ENCODE data around the gene LPAR1.

The LPAR1 gene

DNA sequence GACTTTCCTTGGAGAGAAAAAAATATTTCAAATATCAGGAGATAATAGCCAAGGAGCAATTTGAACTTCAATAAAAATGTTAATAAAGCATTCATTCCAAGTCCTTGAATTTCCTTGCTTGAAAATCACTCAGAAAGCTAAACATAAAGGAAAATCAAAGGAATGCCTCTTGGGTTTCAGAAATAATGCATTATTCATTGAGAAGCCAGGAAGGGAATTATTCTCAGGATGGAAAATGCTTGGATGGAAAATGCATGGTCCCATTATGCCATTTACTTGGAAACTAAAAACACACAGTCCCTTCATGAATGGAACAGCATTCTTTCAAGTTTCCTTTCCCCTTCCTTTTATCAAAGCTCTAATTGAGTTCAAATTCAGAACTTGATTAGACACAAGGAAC, 160.9 kb downstream of the LPAR1 start:
- TF ChIP-seq ZC3H10 (CRISPR knock-in tag; IDR thresholded peaks at IDR 0.05) (no peak), CSDC2 (CRISPR knock-in tag; IDR thresholded peaks at IDR 0.05) (no peak), ZFP30 (CRISPR knock-in tag; IDR thresholded peaks at IDR 0.05) (no peak), ARNTL (CRISPR knock-in tag; IDR thresholded peaks at IDR 0.05; ENCODE audit: borderline replicate concordance, low read depth) (no peak), ZNF565 (CRISPR knock-in tag; conservative IDR thresholded peaks at IDR 0.05; ENCODE audit: low read depth) (no peak), ISL1 (CRISPR knock-in tag; IDR thresholded peaks at IDR 0.05) (no peak), OSR1 (CRISPR knock-in tag; IDR thresholded peaks at IDR 0.05) (no peak)
- TF ChIP-seq, protein P1, sequence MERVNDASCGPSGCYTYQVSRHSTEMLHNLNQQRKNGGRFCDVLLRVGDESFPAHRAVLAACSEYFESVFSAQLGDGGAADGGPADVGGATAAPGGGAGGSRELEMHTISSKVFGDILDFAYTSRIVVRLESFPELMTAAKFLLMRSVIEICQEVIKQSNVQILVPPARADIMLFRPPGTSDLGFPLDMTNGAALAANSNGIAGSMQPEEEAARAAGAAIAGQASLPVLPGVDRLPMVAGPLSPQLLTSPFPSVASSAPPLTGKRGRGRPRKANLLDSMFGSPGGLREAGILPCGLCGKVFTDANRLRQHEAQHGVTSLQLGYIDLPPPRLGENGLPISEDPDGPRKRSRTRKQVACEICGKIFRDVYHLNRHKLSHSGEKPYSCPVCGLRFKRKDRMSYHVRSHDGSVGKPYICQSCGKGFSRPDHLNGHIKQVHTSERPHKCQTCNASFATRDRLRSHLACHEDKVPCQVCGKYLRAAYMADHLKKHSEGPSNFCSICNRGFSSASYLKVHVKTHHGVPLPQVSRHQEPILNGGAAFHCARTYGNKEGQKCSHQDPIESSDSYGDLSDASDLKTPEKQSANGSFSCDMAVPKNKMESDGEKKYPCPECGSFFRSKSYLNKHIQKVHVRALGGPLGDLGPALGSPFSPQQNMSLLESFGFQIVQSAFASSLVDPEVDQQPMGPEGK (CRISPR knock-in tag; IDR thresholded peaks at IDR 0.05; ENCODE audit: borderline replicate concordance) = no peak
- ATAC-seq = no peak

DNA sequence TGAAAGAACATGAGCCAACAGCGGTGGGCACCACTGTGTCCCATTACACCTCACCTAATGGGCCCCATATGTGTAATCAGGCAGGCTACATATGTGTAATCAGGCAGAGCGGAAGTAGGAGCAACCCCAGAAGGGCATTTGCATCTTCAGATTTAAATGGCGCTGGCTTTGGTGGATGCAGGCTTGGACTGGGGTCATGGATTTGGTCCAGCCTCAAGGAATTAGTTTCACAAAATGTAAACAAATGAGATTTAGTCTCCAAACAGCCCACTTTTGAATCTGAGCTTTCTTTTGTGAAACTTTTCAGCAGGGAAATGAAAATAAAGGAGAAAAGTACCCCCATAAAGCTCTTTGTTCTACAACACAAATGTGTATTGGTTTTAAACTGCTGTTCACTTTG, 161.3 kb downstream of the LPAR1 start:
- TF ChIP-seq ZNF70 (CRISPR knock-in tag; IDR thresholded peaks at IDR 0.05) (no peak), SNAI2 (CRISPR knock-in tag; IDR thresholded peaks at IDR 0.05) (no peak), GLIS3 (CRISPR knock-in tag; IDR thresholded peaks at IDR 0.05) (no peak), ZNF8 (CRISPR knock-in tag; IDR thresholded peaks at IDR 0.05) (no peak)
- no peak for ATAC-seq

DNA sequence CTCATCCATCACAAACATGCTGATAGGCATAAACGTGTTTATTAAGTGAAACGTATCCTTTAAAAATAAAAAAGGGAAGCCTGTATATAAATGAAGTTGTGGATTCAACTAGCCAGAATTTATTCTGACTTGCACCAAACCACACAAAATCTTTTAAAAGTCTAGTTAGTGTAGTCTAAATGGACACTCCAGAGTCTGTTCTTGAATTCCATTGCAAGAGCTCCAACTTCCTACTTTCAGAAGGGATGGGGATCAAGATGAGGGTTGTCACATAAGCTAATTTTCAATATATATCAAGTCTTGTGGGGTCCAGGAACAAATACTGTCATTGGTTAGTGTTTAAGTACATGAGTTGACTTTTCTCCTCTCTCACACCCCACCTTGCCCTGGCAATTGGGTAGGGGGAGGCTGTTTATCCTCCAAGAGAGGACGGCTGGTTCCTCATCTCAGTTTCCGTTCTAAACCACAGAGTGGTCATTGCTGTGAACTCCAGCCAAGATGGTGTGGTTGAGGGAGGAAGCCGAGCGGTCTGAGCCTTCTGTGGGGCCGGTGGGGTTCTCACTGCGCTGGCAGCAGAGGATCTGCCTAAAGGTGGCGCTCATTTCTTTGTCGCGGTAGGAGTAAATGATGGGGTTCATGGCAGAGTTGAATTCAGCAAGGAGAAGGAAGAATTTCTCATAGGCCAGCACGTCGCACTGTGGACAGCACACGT, 163.2 kb downstream of the LPAR1 start:
- no peak for TF ChIP-seq TOX (CRISPR knock-in tag; IDR thresholded peaks at IDR 0.05; ENCODE audit: borderline replicate concordance)
- TF ChIP-seq, protein P2, sequence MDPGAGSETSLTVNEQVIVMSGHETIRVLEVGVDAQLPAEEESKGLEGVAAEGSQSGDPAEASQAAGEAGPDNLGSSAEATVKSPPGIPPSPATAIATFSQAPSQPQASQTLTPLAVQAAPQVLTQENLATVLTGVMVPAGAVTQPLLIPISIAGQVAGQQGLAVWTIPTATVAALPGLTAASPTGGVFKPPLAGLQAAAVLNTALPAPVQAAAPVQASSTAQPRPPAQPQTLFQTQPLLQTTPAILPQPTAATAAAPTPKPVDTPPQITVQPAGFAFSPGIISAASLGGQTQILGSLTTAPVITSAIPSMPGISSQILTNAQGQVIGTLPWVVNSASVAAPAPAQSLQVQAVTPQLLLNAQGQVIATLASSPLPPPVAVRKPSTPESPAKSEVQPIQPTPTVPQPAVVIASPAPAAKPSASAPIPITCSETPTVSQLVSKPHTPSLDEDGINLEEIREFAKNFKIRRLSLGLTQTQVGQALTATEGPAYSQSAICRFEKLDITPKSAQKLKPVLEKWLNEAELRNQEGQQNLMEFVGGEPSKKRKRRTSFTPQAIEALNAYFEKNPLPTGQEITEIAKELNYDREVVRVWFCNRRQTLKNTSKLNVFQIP (CRISPR knock-in tag; IDR thresholded peaks at IDR 0.05; ENCODE audit: borderline replicate concordance, low read depth) = no peak
- TF ChIP-seq ZFP30 (CRISPR knock-in tag; IDR thresholded peaks at IDR 0.05) = no peak
- TF ChIP-seq ZC3H10 (CRISPR knock-in tag; IDR thresholded peaks at IDR 0.05) = no peak
- no peak for TF ChIP-seq CSDC2 (CRISPR knock-in tag; IDR thresholded peaks at IDR 0.05)
- TF ChIP-seq ISL1 (CRISPR knock-in tag; IDR thresholded peaks at IDR 0.05) = no peak
- TF ChIP-seq TCF4 (CRISPR knock-in tag; IDR thresholded peaks at IDR 0.05; ENCODE audit: borderline replicate concordance) = no peak
- no peak for TF ChIP-seq ZNF565 (CRISPR knock-in tag; conservative IDR thresholded peaks at IDR 0.05; ENCODE audit: low read depth)
- TF ChIP-seq ZFP3 (CRISPR knock-in tag; IDR thresholded peaks at IDR 0.05) = no peak
- TF ChIP-seq GLIS3 (CRISPR knock-in tag; IDR thresholded peaks at IDR 0.05) = no peak
- no peak for TF ChIP-seq ARNTL (CRISPR knock-in tag; IDR thresholded peaks at IDR 0.05; ENCODE audit: borderline replicate concordance, low read depth)
- TF ChIP-seq BACH2 (CRISPR knock-in tag; IDR thresholded peaks at IDR 0.05; ENCODE audit: borderline replicate concordance) = no peak
- TF ChIP-seq, protein P3, sequence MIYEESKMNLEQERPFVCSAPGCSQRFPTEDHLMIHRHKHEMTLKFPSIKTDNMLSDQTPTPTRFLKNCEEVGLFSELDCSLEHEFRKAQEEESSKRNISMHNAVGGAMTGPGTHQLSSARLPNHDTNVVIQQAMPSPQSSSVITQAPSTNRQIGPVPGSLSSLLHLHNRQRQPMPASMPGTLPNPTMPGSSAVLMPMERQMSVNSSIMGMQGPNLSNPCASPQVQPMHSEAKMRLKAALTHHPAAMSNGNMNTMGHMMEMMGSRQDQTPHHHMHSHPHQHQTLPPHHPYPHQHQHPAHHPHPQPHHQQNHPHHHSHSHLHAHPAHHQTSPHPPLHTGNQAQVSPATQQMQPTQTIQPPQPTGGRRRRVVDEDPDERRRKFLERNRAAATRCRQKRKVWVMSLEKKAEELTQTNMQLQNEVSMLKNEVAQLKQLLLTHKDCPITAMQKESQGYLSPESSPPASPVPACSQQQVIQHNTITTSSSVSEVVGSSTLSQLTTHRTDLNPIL (CRISPR knock-in tag; IDR thresholded peaks at IDR 0.05; ENCODE audit: low read depth) = no peak
- no peak for TF ChIP-seq SNAI2 (CRISPR knock-in tag; IDR thresholded peaks at IDR 0.05)
- TF ChIP-seq ZNF8 (CRISPR knock-in tag; IDR thresholded peaks at IDR 0.05) = no peak
- no peak for TF ChIP-seq ZNF70 (CRISPR knock-in tag; IDR thresholded peaks at IDR 0.05)
- TF ChIP-seq, protein P1 (CRISPR knock-in tag; IDR thresholded peaks at IDR 0.05; ENCODE audit: borderline replicate concordance) = no peak
- TF ChIP-seq OSR1 (CRISPR knock-in tag; IDR thresholded peaks at IDR 0.05) = no peak
- no peak for TF ChIP-seq ESRRG (CRISPR knock-in tag; IDR thresholded peaks at IDR 0.05)
- no peak for ATAC-seq

DNA sequence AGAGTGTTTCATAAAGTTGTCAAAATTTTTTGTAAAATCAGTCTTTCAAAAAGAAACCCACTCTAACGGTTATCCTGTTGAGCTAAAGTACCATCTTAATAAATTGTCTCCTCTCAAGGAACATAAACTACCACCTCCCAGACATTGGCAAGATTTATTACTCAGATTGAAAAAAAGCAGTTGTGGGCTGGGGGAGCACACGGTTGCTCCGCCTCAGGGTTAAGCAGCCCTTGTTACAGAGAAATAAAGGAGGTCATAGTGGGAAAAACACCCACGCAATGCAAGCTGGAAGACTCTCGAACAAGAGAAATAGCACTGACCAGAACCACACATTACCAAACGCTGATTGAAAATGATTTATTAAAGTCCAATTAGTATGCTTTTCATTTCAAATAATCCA, 165.3 kb downstream of the LPAR1 start:
- no peak for ATAC-seq
- TF ChIP-seq TOX (CRISPR knock-in tag; IDR thresholded peaks at IDR 0.05; ENCODE audit: borderline replicate concordance) (no peak), PPARA (CRISPR knock-in tag; IDR thresholded peaks at IDR 0.05; ENCODE audit: borderline replicate concordance) (no peak)
